Uterine smooth muscle cell (primary cell): ENCODE data around the gene RHCE. TPM values are rescaled to one million over a fixed set of nuclear protein-coding genes. Genes with fewer than 3 reads are reported as not detected.

Experiments
- total RNA-seq: library from RNA; depleted of rRNA; stranded (reverse); fragments of >200 nt; gene quantifications from 2 replicates; pipeline ENCODE4 v1.2.3, GENCODE V29; 2014

The RHCE gene
- total RNA-seq = 0.75 and 0.77 TPM in 2 replicates

GRCh38 chr1:25420715-25421114 is at the start of gene RHCE:
TSS of gene RHCE (minus strand) at chr1:25420825. CDS start at chr1:25420786, 39 bp downstream.

GRCh38 chr1:25430073-25430966 is 9.7 kb upstream of the RHCE start, which contains the start of gene MACO1:
TSS of gene MACO1 (plus strand) at chr1:25430897. CDS start at chr1:25431099, 202 bp downstream.

GRCh38 chr1:25338188-25338981 is 82.2 kb downstream of the RHCE start, which contains the start of gene TMEM50A:
TSS of gene TMEM50A (plus strand) at chr1:25338334. CDS start at chr1:25340487, 2,153 bp downstream.

Other genes starting within 250 kb of the RHCE start
- 47.0 and 55.5 TPM in 2 replicates for gene SYF2, start 188.3 kb downstream of the RHCE start, total RNA-seq
- 112 and 170 TPM in 2 replicates for gene RSRP1, start 173.4 kb downstream of the RHCE start, total RNA-seq
- gene RHD, start 148.3 kb downstream of the RHCE start, total RNA-seq = 0.12 TPM in 1 of 2 replicates, not detected in the other
- gene TMEM50A, start 82.5 kb downstream of the RHCE start, total RNA-seq = 102 and 113 TPM in 2 replicates
- 15.5 and 18.9 TPM in 2 replicates for gene MACO1, start 10.1 kb upstream of the RHCE start, total RNA-seq
- gene LDLRAP1, start 122.8 kb upstream of the RHCE start, total RNA-seq = 7.3 and 10.9 TPM in 2 replicates
- 2.4 and 12.2 TPM in 2 replicates for gene MAN1C1, start 196.0 kb upstream of the RHCE start, total RNA-seq